Smooth muscle cell of the brain vasculature (primary cell): Measurements from ENCODE around the gene FHOD3.

Experiments
- DNase-seq: peaks from one replicate; pipeline ENCODE4 v3.0.0-alpha.2; 2012; ENCODE audit warnings: low read depth, low spot score

The FHOD3 gene

GRCh38 chr18:36408606-36409005 is 111.1 kb downstream of the FHOD3 start:
- no peak for DNase-seq

GRCh38 chr18:36409779-36410178 is 112.3 kb downstream of the FHOD3 start:
- DNase-seq, result no peak

DNA sequence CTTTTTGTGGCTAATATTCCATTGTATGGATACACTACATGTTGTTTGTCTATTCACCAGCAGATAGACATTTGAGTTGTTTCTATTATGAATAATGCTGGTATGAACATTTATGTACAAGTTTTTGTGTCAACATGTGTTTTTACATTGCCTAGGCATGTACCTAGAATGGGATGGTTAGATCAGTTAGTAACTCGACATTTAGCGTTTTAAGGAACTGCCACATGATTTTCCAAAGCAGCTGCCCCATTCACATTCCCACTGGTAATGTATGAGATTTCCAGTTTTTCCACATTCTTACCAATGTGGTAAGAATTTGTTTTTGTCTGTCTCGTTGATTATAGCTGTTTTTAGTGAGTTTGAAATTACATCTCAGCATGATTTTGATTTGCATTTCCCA is 112.8 kb downstream of the FHOD3 start:
- DNase-seq, result no peak

DNA sequence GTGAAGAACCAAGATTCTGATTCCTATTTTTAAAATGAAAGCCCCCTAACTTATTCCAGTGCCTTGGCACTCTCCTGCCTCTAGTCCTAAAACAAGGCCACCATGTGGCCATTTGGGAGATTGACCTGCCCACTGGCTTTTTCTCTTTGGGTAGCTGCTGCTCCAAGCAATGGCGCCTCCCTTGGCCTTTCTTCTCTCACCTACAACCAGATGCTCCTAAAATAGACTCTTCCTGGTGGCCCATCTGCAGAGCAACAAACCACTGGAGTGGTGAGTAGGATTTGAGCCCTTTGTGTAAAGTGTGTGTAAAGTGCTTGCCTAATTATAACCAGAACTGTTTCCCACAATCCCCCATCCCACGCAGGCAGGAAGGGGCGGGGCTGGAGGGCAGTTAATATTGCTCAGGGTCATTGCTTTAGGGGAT is 114.2 kb downstream of the FHOD3 start:
- no peak for DNase-seq

DNA sequence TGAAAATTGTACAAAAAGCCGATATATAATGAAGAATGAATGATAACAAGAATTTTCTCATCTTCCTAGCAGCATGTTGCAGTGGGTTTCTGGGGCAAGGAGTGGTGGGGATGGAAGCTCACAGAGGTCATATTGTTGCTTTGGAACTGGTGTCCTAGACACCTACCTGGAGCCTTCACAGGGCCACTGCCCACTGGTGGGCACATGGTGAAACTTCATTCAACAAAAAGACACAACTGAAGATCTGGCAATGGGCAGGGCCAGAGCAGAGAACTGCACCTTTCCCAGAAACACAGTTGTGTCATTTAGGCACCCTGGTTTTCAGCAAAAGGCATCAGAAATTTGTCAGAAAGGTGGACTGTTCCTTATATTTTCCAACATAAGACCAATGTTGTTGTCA is 115.3 kb downstream of the FHOD3 start:
- no peak for DNase-seq

GRCh38 chr18:36415171-36415570 is 117.7 kb downstream of the FHOD3 start:
- no peak for DNase-seq

GRCh38 chr18:36415625-36416024 is 118.1 kb downstream of the FHOD3 start:
- DNase-seq, result no peak

DNA sequence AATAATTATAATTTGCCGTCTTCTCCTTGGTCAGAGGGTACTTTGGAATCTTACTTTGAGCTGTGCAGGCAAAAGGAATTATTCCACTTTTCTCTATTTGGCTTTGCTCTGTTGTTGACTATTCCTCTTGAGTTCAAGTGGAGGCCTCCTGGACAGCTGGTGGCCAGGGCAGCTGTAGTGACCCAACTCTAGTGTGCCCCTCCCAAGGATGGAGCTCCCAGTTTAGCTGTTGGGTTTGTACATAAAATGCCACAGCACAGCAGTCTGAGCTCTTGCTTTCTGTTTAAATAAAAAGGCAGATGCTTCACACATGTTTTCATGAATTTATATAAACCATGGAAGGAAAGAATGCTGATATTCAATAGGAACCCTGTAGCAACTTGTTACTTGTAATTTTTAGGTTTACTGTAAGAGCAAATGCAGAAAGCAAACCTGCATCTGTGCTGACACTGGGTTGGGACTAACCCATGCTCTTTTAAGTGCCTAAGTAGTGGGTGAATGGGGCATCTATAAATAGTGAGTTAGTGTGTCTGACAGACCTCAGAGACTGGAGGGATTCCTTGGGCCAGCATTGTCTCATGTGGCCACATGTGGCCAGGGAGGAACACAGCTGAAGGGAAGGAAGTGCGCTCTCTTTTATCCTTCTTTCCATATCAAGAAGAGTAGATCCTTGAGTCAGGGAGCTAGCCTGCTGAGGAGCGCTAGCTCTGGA is 121.8 kb downstream of the FHOD3 start:
- DNase-seq, result no peak

DNA sequence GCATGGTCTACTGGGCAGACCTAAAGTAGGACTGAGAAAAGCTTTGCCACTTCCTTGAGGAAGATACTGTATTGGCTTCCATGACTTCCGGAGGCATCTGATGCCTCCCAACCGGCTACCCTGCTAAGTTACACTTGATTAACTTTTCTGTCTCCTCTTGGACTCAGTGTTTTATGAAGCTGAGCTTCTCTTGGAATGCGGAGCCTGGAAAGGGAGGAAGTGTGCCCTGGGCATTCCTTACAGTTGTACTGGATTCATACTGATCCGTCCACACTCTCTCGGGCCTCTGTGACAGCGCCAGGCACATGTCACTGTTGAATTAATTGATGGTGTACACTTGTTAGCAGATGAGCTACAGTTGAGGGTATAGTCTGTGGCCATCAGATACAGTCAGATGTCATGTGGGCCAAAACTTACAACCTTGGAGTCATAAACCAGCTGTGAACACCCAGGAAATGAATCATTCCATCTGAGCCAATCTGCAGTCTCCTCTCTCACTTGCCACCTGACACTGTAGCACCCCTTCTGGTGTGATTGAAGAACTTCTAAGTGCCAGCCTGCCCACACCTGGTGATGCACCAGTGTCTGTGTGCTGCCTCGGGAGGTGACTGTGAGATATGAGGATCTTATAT is 122.5 kb downstream of the FHOD3 start:
- DNase-seq, result no peak

DNA sequence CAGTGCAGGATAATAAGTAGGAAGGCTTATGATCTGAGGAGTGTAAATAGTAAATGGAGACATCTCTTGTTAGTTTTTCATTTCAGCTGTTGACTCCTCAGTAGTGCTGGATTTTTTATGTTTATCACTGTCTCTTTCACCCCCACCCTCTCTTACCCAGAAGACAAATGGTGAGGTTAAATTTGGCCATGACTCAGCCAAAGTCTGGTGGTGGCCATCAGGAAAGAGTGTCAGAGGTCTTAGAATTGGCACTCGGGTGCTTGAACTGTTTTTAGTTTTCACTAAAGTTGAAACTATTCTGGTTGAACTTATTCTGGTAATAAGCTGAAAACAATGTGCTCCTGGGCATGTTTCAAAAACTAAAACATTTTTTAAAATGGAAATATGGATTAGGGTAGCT is 123.3 kb downstream of the FHOD3 start:
- no peak for DNase-seq

GRCh38 chr18:36424741-36425142 is 127.2 kb downstream of the FHOD3 start:
- DNase-seq, result no peak

DNA sequence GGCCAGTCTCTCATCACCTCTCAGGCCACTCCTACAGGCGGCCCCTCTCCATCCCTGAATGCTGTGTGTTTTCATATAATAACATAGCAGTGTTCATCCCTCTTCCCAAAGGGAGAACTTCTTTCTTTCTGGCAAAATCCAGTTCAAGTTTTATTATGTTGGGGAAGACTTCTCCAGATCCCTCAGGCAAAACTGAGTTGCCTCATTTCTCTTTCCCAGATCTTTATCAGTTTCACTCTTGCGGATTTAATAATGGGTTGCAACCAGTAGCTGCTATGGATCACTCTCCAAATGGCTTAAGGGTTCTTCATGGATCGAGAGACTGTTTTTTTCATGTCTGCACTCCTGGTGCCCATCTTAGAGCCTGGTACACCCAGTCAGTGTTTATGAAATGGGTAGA is 129.9 kb downstream of the FHOD3 start:
- no peak for DNase-seq

GRCh38 chr18:36427831-36428230 is 130.3 kb downstream of the FHOD3 start:
- no peak for DNase-seq

DNA sequence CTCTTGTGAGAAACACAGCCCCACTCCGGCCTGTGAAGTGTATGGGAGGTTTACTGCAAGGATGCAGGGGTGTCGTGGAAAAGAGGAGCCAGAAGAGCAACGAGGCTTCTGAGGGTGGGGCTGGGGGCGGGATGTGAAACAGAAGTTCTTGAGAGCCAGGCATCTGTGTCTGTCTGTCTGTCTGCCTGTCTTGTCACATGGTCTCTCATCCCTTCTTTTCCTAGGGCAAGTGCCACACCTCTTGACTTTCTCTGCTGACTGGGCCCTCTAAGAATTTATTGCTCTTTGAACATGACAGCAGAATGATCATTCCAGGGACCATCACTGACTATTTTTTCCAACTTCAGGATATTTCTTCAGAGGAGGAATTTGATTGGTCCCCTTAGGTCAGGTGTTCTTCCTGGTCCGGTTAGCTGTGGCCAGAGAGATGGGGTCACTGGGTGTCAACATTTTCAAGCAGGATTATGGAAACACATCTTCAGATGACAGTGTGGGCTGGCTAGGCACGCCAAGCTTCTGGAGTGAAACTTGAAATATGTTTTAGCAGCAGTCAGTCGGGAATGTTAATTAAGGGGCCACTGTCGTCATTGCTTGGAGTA is 131.0 kb downstream of the FHOD3 start:
- no peak for DNase-seq

DNA sequence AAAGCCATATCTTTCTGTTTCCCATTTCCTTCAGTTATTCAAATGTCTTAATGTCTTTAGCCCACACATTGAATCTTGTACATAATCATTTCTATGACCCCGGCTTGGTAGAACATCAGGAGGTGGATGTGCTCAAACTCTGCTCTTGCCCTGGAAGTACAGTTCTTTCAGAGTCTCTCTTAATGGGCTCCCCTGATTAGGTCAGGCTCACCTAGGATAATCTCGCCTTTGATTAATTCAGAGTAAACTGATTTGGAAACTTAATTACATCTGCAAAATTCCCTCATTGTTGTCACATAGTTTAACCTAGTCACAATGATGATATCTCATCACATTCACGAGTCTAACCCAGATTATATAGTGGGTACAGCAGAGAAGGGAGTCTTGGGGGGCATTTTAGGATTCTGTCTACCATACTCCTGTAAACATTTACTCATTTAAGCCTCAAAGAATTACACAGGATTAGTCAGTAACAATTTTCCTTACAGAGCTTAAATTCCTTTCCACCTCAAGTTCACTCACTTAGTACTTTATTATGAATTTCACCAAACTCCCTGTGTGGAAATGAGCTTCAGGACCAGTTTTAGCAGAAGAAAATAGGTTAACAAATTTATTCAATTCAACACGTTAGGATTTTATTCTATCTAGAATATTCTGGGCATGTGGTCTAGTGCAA is 135.5 kb downstream of the FHOD3 start:
- DNase-seq, result no peak

DNA sequence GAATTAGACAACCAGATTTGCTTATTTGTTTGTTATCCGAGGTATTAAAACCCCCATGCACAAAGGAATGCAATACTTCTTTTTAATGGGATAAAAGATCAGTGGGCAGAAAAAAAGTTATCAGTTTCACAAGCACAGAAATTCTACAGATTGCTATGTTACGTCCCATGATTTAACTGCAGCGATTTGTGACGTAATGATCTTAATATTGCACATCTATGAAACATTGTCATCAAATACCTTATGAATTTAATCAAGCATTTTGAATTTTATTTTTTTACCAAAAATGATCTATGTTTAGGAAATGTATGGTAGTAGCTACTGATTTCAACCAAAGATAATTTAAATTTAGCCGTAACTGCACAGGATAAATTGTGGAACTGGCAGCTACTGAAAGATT is 138.9 kb downstream of the FHOD3 start:
- DNase-seq, result no peak

DNA sequence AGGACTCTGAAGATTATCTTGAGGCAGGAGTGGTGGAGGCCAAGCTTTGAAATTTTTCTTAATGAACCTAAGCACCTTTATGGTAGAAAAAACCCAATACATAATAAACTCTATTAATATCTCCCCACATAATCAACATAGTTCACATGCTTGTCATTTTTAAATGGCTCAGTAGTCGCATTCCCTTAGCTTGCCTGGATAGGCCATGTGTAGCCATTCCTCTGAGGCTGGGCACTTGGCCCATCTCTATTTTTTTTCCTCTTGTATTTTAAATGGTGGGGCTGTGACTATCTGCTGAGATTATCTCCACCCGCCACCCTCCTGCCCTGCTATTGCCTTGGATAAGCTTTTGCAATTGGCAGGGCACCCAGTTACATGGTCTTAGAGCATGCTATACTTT is 143.1 kb downstream of the FHOD3 start:
- DNase-seq, result no peak

DNA sequence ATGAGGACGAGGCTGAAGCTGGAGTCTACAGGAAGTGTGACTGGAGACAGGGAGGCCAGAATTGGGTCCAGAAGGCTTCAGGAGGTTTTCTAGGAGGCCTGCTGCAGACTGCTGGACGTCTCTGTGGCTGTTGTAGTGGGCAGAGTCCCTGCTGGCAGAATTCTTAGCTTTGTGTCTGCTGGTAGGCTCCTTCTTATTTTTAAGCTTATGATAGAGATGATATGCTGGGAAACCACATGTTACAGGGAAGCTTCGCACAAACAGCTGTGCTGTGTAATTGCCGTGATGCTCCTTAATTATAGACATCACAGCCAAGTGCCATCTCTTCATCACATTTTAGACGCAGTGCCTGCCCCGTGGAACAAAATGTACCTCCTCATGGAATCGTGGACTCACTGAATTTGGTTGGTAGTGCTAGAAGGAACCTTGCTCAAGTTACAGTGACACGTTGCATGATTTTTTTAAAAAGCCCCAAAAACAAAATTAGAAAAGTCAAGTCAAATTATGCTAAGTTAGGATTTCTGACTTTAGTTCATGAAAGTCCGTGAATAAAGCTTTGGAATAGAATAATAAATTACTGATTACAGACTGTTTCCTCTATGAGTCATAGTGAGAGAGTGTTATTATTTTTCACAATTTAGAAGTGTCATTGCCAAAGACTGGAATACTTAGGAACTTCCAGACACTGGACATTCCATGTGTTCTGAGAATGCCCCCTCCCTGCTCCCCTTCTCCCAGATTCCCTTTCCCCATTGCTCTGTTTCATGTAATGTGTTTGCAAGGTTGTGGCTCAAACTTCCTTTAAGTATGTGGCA is 144.1 kb downstream of the FHOD3 start:
- no peak for DNase-seq

DNA sequence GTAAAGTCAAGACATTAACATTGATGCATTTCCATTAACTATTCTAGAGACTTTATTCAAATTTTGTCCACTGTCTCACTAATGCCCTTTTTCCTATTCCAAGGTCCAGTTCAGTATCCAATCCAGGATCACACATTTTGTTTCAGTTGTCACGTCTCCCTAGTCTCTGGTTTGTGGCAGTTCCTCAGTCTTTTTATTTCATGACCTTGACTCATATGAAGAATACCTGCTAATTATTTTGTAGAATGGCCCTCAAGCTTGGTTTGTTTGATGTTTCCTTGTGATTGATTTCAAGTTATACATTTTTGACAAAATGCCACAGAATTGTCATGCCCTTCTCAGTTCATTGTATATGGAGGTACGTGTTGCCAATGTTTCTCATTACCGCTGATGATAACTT is 145.2 kb downstream of the FHOD3 start:
- DNase-seq, result no peak

- DNase-seq, result no peak
These were observed 148.5 kb downstream of the FHOD3 start for GRCh38 chr18:36446059-36446458.

GRCh38 chr18:36448384-36449290 is 151.1 kb downstream of the FHOD3 start:
- DNase-seq, result no peak
